ENCODE data around the gene PPM1E. TPM values are rescaled to one million over a fixed set of nuclear protein-coding genes. Genes with fewer than 3 reads are reported as not detected.

Gene PPM1E
- polyA plus RNA-seq, 1 donor from 2014 or later, result 39.5 TPM

DNA sequence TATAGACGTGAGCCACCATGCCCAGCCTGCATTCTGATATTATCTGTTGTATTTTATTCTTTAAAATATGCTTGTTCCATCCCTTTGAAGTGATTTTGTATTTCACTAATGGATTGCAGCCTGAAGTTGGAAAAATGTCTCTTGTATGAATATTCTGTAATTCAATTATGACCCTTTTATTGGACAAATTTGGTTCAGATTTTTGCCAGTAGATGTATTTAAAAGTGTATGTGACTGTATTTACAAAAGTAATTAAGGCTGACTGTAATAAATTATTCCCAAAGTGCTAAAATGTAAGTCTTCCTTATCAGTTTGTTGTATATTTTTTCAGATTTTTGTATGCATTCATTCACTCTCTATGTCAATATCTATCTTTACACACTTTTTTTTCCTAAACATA lies 23.8 kb downstream of the PPM1E start:
- TF ChIP-seq MXI1 (conservative IDR thresholded peaks at IDR 0.05; ENCODE audit: poor library complexity, severe bottlenecking), result no peak
- TF ChIP-seq EZH2 (IDR thresholded peaks at IDR 0.05; ENCODE audit: borderline replicate concordance, insufficient read depth, low read length, poor library complexity, severe bottlenecking), result no peak
- no peak for TF ChIP-seq POLR2AphosphoS5 (IDR thresholded peaks at IDR 0.05)
- TF ChIP-seq, protein P1, sequence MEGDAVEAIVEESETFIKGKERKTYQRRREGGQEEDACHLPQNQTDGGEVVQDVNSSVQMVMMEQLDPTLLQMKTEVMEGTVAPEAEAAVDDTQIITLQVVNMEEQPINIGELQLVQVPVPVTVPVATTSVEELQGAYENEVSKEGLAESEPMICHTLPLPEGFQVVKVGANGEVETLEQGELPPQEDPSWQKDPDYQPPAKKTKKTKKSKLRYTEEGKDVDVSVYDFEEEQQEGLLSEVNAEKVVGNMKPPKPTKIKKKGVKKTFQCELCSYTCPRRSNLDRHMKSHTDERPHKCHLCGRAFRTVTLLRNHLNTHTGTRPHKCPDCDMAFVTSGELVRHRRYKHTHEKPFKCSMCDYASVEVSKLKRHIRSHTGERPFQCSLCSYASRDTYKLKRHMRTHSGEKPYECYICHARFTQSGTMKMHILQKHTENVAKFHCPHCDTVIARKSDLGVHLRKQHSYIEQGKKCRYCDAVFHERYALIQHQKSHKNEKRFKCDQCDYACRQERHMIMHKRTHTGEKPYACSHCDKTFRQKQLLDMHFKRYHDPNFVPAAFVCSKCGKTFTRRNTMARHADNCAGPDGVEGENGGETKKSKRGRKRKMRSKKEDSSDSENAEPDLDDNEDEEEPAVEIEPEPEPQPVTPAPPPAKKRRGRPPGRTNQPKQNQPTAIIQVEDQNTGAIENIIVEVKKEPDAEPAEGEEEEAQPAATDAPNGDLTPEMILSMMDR (IDR thresholded peaks at IDR 0.05; ENCODE audit: poor library complexity, severe bottlenecking), result no peak
- TF ChIP-seq, protein P2, sequence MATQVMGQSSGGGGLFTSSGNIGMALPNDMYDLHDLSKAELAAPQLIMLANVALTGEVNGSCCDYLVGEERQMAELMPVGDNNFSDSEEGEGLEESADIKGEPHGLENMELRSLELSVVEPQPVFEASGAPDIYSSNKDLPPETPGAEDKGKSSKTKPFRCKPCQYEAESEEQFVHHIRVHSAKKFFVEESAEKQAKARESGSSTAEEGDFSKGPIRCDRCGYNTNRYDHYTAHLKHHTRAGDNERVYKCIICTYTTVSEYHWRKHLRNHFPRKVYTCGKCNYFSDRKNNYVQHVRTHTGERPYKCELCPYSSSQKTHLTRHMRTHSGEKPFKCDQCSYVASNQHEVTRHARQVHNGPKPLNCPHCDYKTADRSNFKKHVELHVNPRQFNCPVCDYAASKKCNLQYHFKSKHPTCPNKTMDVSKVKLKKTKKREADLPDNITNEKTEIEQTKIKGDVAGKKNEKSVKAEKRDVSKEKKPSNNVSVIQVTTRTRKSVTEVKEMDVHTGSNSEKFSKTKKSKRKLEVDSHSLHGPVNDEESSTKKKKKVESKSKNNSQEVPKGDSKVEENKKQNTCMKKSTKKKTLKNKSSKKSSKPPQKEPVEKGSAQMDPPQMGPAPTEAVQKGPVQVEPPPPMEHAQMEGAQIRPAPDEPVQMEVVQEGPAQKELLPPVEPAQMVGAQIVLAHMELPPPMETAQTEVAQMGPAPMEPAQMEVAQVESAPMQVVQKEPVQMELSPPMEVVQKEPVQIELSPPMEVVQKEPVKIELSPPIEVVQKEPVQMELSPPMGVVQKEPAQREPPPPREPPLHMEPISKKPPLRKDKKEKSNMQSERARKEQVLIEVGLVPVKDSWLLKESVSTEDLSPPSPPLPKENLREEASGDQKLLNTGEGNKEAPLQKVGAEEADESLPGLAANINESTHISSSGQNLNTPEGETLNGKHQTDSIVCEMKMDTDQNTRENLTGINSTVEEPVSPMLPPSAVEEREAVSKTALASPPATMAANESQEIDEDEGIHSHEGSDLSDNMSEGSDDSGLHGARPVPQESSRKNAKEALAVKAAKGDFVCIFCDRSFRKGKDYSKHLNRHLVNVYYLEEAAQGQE (IDR thresholded peaks at IDR 0.05; ENCODE audit: borderline replicate concordance), result no peak
- no peak for TF ChIP-seq SMC3 (conservative IDR thresholded peaks at IDR 0.05; ENCODE audit: poor library complexity)
- TF ChIP-seq TAF1 (IDR thresholded peaks at IDR 0.05; ENCODE audit: low read depth), result no peak
- TF ChIP-seq EP300 (conservative IDR thresholded peaks at IDR 0.05; ENCODE audit: poor library complexity, severe bottlenecking), result no peak
- TF ChIP-seq RAD21 (conservative IDR thresholded peaks at IDR 0.05), result no peak
- no peaks in the 10 kb centered on the region for H3K9me2 ChIP-seq (ENCODE audit: insufficient read depth, low read length)
- H4K20me1 ChIP-seq (ENCODE audit: insufficient read depth), result no peaks in the 10 kb centered on the region
- H3K27me3 ChIP-seq (ENCODE audit: insufficient read depth, low read depth, low read length), result no peaks in the 10 kb centered on the region
- no peak overlapping the region for H2AFZ ChIP-seq (ENCODE audit: low read depth, low read length)
- no peaks in the 10 kb centered on the region for H3K36me3 ChIP-seq (ENCODE audit: insufficient read depth, low read length)
- H3F3A ChIP-seq (ENCODE audit: insufficient read depth, low read length, poor library complexity, severe bottlenecking), result peaks cover 4% of the 10 kb centered on the region
- H3K9me3 ChIP-seq (ENCODE audit: low read length), result no peaks in the 10 kb centered on the region
- no peak overlapping the region for H3K4me3 ChIP-seq (ENCODE audit: low read length)
- H3K79me2 ChIP-seq (replicated peaks; ENCODE audit: insufficient read depth, low read length), result peaks cover 16% of the 10 kb centered on the region
- no peak overlapping the region for H3K27ac ChIP-seq (ENCODE audit: low read length)
- H3K9ac ChIP-seq (ENCODE audit: low read length), result no peak overlapping the region
- no peak overlapping the region for H3K4me2 ChIP-seq (ENCODE audit: low read length)

DNA sequence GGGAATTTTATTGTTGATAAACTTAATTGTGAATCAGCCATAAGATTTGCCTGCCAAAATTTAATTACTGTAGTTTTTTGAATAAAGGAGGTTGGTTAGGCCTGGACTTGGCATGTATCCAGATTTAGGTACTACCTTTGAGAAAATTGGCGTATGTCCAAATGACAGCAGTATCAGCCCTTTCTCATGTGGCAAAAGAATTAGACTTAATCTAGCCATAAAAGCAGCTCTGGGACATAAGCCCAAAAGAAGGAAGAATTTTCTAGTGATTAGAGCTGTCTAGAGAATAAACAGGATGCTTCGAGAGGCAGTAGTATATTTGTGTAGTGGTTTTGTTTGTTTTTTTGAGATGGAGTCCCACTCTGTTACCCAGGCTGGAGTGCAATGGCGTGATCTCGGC lies 27.7 kb downstream of the PPM1E start:
- Histone ChIP-seq H3F3A (ENCODE audit: insufficient read depth, low read length, poor library complexity, severe bottlenecking) (peaks cover 4% of the 10 kb centered on the region), H3K9me2 (ENCODE audit: insufficient read depth, low read length) (no peaks in the 10 kb centered on the region), H2AFZ (ENCODE audit: low read depth, low read length) (no peak overlapping the region), H3K4me3 (ENCODE audit: low read length) (no peak overlapping the region), H3K9ac (ENCODE audit: low read length) (no peak overlapping the region), H4K20me1 (ENCODE audit: insufficient read depth) (no peaks in the 10 kb centered on the region), H3K79me2 (replicated peaks; ENCODE audit: insufficient read depth, low read length) (peaks cover 6% of the 10 kb centered on the region), H3K9me3 (ENCODE audit: low read length) (no peaks in the 10 kb centered on the region), H3K27me3 (ENCODE audit: insufficient read depth, low read depth, low read length) (no peaks in the 10 kb centered on the region), H3K27ac (ENCODE audit: low read length) (no peak overlapping the region), H3K4me2 (ENCODE audit: low read length) (no peak overlapping the region), H3K36me3 (ENCODE audit: insufficient read depth, low read length) (no peaks in the 10 kb centered on the region)
- TF ChIP-seq MXI1 (conservative IDR thresholded peaks at IDR 0.05; ENCODE audit: poor library complexity, severe bottlenecking) (no peak), TAF1 (IDR thresholded peaks at IDR 0.05; ENCODE audit: low read depth) (no peak), EP300 (conservative IDR thresholded peaks at IDR 0.05; ENCODE audit: poor library complexity, severe bottlenecking) (no peak), EZH2 (IDR thresholded peaks at IDR 0.05; ENCODE audit: borderline replicate concordance, insufficient read depth, low read length, poor library complexity, severe bottlenecking) (no peak), POLR2AphosphoS5 (IDR thresholded peaks at IDR 0.05) (no peak)
- TF ChIP-seq, protein P1 (IDR thresholded peaks at IDR 0.05; ENCODE audit: poor library complexity, severe bottlenecking), result no peak
- TF ChIP-seq, protein P2 (IDR thresholded peaks at IDR 0.05; ENCODE audit: borderline replicate concordance), result no peak
